Esophagus (tissue), 2 donors: ENCODE results near the gene ICAM3. TPM values are rescaled to one million over a fixed set of nuclear protein-coding genes. Genes with fewer than 3 reads are reported as not detected.

Experiments used
- H3K27ac ChIP-seq, 2 donors: one replicate each; pipeline ENCODE4 v1.5.1; 2013; ENCODE audit warnings: low read depth in 2 of 2, mild to moderate bottlenecking in 2 of 2, inconsistent platforms in 1 of 2, low read length in 1 of 2, moderate library complexity in 1 of 2
- H3K27me3 ChIP-seq, 2 donors: one replicate each; pipeline ENCODE4 v1.6.1; 2013; ENCODE audit warnings: low read length in 2 of 2, control low read depth in 1 of 2, mild to moderate bottlenecking in 1 of 2; ENCODE audit not compliant: insufficient read depth in 2 of 2, control insufficient read depth in 1 of 2
- H3K36me3 ChIP-seq, 2 donors: one replicate each; pipeline ENCODE4 v1.6.1; 2013; ENCODE audit warnings: low read length in 1 of 2; ENCODE audit not compliant: control insufficient read depth in 2 of 2, insufficient read depth in 2 of 2
- H3K4me1 ChIP-seq, 2 donors: one replicate each; pipeline ENCODE4 v1.6.1; 2013; ENCODE audit warnings: low read length in 1 of 2; ENCODE audit not compliant: control insufficient read depth in 2 of 2, insufficient read depth in 2 of 2
- H3K4me3 ChIP-seq, 2 donors: one replicate each; pipeline ENCODE4 v1.5.1; 2013; ENCODE audit warnings: low read length in 2 of 2, mild to moderate bottlenecking in 2 of 2, low read depth in 1 of 2, moderate library complexity in 1 of 2
- H3K9me3 ChIP-seq, 2 donors: one replicate each; pipeline ENCODE4 v1.6.1; 2013; ENCODE audit warnings: mild to moderate bottlenecking in 2 of 2, low read depth in 1 of 2, low read length in 1 of 2, moderate library complexity in 1 of 2; ENCODE audit not compliant: control insufficient read depth in 2 of 2, insufficient read depth in 1 of 2
- WGBS, 2 donors: extraction: QIAGEN DNeasy Blood & Tissue Kit; methylation state at CpG; one replicate each; pipeline ENCODE4 v1.1.7; 2013; 5-methylcytosine and 5-hydroxymethylcytosine counted together
- polyA plus RNA-seq, 2 donors: library from polyadenylated mRNA; stranded (reverse); fragments of 200-250 nt; gene quantifications; one replicate each; pipeline ENCODE4 v1.2.3, GENCODE V29; 2013
- donor health status: healthy with polysubstance abuse.
- donor health status: Bipolar disorder and iron deficiency.

Gene ICAM3
- polyA plus RNA-seq, 2 donors = 3.8 to 5.8 TPM

DNA sequence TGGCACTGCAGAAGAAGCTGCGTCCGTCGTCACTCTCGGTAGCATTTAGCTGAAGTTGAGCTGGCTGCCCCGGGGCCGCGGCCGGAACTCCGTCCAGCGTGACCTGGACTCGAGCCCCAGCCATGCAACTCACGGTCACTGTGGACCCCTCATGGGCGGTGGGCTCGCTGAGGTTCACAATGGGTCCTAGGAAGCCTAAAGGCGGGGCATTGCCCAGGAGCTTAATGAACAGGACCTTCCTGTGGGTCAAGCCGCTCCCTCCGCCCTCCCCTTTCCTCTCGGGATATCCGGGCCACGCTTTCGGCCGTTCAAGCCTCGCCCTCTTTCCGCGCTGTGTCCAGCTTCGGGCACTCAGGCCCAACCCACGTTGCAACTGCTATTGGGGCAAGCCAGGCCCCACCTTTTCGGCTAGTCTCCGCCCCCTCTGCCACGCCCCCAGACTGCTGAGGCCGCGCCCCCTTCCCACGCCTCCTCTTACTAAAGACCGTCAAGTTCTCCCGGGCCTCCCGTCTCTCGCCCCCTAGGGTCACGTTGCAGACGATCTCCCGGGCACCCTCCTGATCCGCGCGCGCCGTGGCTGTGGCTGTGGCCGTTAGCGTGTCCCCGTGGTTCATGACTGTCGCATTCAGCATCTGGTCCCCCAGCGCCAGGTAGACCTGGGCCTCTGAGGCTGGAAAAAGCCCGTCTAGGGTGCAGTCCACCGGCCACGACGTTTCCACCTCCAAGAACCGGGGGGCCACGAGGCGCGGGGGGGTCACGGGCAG, 4.7 kb downstream of the ICAM3 start:
- no peaks in the 10 kb centered on the region for H3K27me3 ChIP-seq
- H3K9me3 ChIP-seq = no peaks in the 10 kb centered on the region
- peaks cover 0 to 5% of the 10 kb centered on the region in 2 donors for H3K36me3 ChIP-seq
- H3K27ac ChIP-seq = peak overlapping the region; percentile 79 to 92
- H3K4me3 ChIP-seq = peak overlapping the region; percentile 78 to 95
- H3K4me1 ChIP-seq = peaks cover 7 to 14% of the 10 kb centered on the region in 2 donors
- WGBS, 2 donors = 16% methylated on average over 59 of the region's 59 CpGs

DNA sequence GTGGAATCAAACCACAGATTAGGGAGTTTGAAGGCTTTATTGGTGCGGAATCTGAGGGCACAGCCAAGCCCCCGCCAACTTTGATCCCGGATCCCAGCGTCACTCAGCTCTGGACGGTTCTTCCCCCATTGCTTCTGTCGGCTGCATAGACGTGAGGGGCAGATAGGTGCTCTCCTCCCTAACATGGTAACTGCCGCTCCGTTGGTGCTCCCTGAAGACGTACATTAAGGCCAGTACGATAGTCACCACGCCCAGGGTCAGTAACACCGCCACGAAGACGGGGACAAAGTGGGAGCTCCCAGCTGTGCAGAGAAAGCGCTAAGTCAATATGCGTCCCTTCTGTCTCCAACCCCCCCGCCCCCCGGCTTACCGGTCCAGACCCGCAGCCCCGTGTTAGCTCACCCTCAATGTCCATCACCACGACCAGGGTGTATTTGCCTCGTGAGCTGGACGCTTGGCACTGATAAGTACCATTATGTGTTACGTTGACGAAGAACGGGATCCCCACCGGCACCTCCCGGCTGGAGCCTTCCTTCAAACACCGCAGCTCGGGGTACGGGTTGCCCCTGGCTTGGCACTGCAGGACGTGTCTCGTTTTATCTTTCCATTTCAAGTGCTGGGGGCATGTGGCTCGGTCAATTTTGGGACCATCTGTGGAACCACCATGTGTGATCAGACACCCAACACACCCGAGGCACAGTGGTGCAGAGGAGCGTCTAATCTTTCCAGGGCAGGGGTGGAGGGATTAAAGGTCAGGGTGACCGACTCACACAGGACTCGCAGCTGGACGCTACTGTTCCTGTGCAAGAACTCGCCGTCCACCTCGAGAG, 5.5 kb downstream of the ICAM3 start:
- H3K4me1 ChIP-seq = peaks cover 4 to 14% of the 10 kb centered on the region in 2 donors
- 12 to 16% methylated on average over 44 of the region's 44 CpGs for WGBS, 2 donors
- H3K27ac ChIP-seq = peak overlapping the region; percentile 79 to 92
- H3K27me3 ChIP-seq = no peaks in the 10 kb centered on the region
- H3K36me3 ChIP-seq = peaks cover 0 to 7% of the 10 kb centered on the region in 2 donors
- no peaks in the 10 kb centered on the region for H3K9me3 ChIP-seq
- peak overlapping the region; percentile 78 to 95 for H3K4me3 ChIP-seq

DNA sequence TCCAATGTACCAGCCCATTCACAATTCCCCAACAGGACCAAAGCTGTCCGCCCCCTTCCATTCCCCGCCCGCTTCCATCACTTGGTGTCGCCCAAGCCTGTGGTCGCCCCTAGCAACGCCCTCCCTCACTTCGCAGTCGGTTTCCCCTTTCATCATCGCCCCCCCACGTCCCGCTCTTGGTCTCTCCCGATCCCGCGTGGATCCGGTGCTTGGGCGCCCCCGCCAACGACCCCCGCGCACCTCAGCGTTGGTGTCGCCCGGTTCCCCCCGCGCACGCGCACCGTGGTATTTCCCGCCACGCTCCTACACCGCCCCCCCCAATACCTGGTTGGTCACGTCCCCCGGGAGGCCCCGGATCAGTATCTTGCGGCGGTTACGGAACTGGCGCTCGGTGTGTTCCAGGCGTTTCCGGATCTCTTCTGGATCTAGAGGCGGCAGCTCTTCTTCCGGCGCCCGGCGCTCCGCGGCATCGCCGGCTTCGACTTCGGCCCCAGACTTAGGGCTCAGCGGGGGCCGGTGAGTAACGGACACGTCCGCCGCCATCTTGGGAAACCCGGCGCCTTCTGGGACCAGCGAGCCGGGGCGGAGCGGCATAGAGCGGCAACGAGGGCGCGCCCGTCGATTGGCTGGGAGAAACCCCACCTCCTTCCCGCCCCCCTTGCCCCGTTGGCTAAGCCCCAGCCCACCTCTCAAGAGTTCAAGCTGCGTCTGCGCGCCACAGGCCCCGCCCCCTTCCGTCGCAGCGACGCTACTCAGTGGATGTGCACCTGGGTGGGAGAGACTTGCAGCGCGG, 6.3 kb downstream of the ICAM3 start, which contains the start of gene RAVER1:
Gene RAVER1, minus strand, starts transcription at position 565 of the 793 bp plus-strand sequence. Its CDS starts 22 bp downstream, at position 543.
- Histone ChIP-seq H3K4me1 (peaks cover 4 to 14% of the 10 kb centered on the region in 2 donors), H3K4me3 (peak within 1 kb of the TSS; percentile 78 to 95), H3K27me3 (no peaks in the 10 kb centered on the region), H3K27ac (peak within 1 kb of the TSS; percentile 87 to 92), H3K36me3 (peaks cover 0 to 15% of the 10 kb centered on the region in 2 donors), H3K9me3 (no peaks in the 10 kb centered on the region)
- 1% methylated on average over 81 to 82 of the region's 82 CpGs for WGBS, 2 donors

DNA sequence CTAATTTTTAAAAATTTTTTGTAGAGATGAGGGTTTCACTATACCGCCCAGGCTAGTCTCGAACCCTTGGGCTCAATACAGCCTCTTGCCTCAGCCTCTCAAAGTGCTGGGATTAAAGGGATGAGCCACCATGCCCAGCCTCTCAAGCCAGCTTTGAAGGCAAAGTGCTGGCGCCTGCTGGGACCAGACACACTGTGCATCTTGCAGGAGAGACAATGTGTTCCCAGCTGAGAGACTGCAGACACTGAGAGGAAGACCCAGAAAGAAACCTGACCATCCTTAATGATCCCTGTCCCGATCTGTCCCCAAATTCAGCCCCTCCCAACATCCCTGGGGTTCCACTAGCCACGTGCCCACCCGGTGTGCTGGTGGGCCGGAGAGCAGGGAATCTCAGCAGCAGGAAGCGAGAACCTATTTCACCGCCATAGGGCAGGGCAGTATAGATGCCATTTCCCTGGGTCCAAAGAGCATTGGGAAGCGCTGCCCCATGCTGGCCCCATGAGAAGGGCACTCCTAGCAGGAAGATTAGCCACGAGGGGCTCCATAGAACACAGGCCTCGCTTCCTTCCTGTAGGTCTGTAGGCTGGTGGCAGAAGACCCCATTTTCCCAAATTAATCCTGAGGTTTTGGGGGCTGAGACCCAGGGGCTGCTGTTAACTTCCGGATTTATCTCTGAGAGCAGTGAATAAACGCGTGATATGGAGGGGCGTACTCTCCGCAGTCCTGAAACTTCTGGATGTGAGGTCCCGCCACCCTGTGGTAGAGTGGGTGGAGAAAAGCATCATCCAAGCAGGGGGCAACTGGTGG, 7.1 kb downstream of the ICAM3 start:
- no peaks in the 10 kb centered on the region for H3K27me3 ChIP-seq
- WGBS, 2 donors = 24 to 31% methylated on average over 18 of the region's 18 CpGs
- H3K4me1 ChIP-seq = peaks cover 4 to 14% of the 10 kb centered on the region in 2 donors
- peak overlapping the region; percentile 87 to 92 for H3K27ac ChIP-seq
- no peaks in the 10 kb centered on the region for H3K9me3 ChIP-seq
- peak overlapping the region; percentile 78 to 95 for H3K4me3 ChIP-seq
- H3K36me3 ChIP-seq = peaks cover 0 to 23% of the 10 kb centered on the region in 2 donors

- Histone ChIP-seq H3K36me3 (peaks cover 0 to 35% of the 10 kb centered on the region in 2 donors), H3K27me3 (no peaks in the 10 kb centered on the region), H3K4me1 (peaks cover 4 to 14% of the 10 kb centered on the region in 2 donors), H3K9me3 (no peaks in the 10 kb centered on the region), H3K4me3 (no peak overlapping the region), H3K27ac (no peak overlapping the region)
- 95% methylated on average over 13 of the region's 13 CpGs for WGBS, 2 donors
Measured at GRCh38 chr19:10329555-10329954, 9.9 kb downstream of the ICAM3 start.

DNA sequence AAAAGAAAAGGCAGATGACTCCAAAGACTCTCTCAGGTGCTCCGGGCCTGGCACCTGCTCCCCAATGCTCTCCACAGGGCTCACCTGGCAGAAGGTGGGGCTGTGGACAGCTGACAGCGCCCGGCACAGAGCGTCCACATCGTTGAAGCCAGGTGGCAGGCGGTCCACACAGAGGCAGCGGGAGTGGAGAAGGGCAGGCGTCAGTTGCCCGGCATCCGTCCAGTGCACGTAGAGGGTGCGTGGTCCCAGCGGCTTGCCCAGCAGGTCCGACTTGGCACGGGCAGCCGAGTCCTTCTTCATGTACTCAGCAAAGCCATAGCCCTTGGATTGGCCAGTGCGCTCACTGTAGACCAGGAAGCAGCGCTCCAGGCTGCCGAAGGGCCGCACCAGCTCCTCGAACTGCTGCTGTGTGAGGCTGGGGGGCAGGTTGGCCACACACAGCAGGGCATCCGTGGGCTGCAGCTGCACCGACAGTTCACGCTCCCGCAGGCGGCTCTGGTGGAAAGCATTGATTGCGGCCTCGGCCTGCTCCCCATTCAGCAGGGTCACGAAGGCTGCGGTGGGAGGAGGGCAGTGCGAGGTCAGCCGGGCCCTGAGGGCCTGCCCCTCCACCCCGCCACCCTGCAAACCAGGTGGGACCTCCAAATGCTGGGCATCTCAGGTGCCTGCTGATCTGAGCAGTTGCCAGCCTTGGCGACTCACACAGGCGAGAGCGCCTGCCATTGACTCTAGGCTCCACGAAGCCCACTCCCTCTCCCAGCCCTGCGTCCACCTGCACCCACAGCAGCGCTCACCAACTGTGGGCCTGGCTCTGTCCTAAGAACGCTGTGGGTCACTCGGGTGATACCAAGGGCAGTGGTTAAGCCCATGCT, 10.6 kb downstream of the ICAM3 start:
- Histone ChIP-seq H3K27me3 (no peaks in the 10 kb centered on the region), H3K36me3 (peaks cover 0 to 38% of the 10 kb centered on the region in 2 donors), H3K4me3 (no peak overlapping the region), H3K27ac (no peak overlapping the region), H3K9me3 (no peaks in the 10 kb centered on the region), H3K4me1 (peaks cover 4 to 7% of the 10 kb centered on the region in 2 donors)
- WGBS, 2 donors = 95 to 97% methylated on average over 41 of the region's 41 CpGs

GRCh38 chr19:10327793-10328192, 11.6 kb downstream of the ICAM3 start:
- Histone ChIP-seq H3K9me3 (no peaks in the 10 kb centered on the region), H3K4me1 (peaks cover 4 to 6% of the 10 kb centered on the region in 2 donors), H3K36me3 (peaks cover under 1 to 45% of the 10 kb centered on the region in 2 donors), H3K27ac (no peak overlapping the region), H3K4me3 (no peak overlapping the region), H3K27me3 (no peaks in the 10 kb centered on the region)
- 85 to 87% methylated on average over 6 to 7 of the region's 7 CpGs for WGBS, 2 donors

- Histone ChIP-seq H3K4me1 (no peaks in the 10 kb centered on the region), H3K27me3 (no peaks in the 10 kb centered on the region), H3K27ac (no peak overlapping the region), H3K36me3 (peaks cover 2 to 62% of the 10 kb centered on the region in 2 donors), H3K9me3 (no peaks in the 10 kb centered on the region), H3K4me3 (no peak overlapping the region)
- WGBS, 2 donors = 91 to 92% methylated on average over 8 of the region's 8 CpGs
Measured at GRCh38 chr19:10325732-10326131, 13.7 kb downstream of the ICAM3 start.
